ENCODE data around the gene BEND5. TPM values are rescaled to one million over a fixed set of nuclear protein-coding genes. Genes with fewer than 3 reads are reported as not detected.

Gene BEND5
- total RNA-seq, 1 donor from 2014 or later = 10.6 TPM

DNA sequence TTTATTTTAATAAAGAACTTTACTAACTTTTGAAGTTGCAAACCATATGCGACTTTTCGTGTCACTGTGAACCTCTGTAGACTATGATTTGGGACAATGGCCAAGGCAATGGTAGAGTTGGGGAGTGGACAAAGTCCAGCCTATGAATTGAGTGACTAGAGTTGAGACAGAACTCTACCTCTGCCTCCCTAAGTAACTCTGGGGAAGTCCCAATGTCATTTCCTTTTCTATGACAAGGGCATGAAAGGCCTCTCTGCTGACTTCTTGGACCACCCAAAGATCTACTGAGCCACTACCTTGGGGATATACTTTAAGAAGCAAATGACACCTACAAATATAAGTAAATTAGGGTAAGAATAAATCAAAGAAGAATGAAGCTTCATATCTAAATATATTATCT, 19.3 kb downstream of the BEND5 start:
- Mint-ChIP-seq H3K27me3 (no peaks in the 10 kb centered on the region), H3K4me3 (no peak overlapping the region), H3K9me3 (no peaks in the 10 kb centered on the region), H3K36me3 (peaks cover 43% of the 10 kb centered on the region), H3K27ac (no peak overlapping the region), H3K4me1 (ENCODE audit: unreplicated experiment) (peaks cover 9% of the 10 kb centered on the region)
- TF ChIP-seq, protein P1, sequence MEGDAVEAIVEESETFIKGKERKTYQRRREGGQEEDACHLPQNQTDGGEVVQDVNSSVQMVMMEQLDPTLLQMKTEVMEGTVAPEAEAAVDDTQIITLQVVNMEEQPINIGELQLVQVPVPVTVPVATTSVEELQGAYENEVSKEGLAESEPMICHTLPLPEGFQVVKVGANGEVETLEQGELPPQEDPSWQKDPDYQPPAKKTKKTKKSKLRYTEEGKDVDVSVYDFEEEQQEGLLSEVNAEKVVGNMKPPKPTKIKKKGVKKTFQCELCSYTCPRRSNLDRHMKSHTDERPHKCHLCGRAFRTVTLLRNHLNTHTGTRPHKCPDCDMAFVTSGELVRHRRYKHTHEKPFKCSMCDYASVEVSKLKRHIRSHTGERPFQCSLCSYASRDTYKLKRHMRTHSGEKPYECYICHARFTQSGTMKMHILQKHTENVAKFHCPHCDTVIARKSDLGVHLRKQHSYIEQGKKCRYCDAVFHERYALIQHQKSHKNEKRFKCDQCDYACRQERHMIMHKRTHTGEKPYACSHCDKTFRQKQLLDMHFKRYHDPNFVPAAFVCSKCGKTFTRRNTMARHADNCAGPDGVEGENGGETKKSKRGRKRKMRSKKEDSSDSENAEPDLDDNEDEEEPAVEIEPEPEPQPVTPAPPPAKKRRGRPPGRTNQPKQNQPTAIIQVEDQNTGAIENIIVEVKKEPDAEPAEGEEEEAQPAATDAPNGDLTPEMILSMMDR (conservative IDR thresholded peaks at IDR 0.05) = no peak
- DNase-seq (ENCODE audit: extremely low spot score, unreplicated experiment) = no peak

DNA sequence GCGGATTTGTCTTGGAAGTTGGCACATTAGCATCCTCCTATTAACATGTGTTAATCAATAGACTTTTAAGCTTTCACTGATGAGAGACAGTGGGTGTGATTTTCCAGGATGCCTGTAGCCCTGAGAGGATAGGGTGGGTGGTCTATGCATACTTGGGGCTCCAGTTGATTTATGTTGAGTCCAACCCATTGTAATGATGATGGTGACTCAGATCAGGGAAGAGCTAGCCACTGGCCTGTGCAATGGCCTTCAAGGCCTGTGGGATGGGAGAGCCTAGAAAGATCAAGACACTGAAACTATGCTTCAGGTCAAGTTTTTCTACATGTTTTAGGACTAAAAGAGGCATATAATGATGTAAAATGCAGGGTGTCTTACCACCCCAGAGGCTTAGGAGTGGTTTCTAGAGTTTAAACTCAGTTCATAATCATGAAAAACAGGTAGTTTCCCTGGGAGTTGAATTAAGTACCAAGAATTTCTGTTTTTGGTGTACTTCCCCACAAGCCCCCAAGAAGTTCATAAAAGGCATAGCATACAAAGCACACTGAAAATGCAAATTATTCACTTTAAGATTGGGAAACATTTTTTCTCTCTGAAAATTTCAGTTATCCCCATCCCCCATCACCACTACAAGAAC, 19.9 kb downstream of the BEND5 start:
- Mint-ChIP-seq H3K4me3 (no peak overlapping the region), H3K36me3 (peaks cover 46% of the 10 kb centered on the region), H3K27ac (no peak overlapping the region), H3K4me1 (ENCODE audit: unreplicated experiment) (peaks cover 7% of the 10 kb centered on the region), H3K27me3 (no peaks in the 10 kb centered on the region), H3K9me3 (no peaks in the 10 kb centered on the region)
- TF ChIP-seq, protein P1 (conservative IDR thresholded peaks at IDR 0.05) = no peak
- DNase-seq (ENCODE audit: extremely low spot score, unreplicated experiment) = no peak

DNA sequence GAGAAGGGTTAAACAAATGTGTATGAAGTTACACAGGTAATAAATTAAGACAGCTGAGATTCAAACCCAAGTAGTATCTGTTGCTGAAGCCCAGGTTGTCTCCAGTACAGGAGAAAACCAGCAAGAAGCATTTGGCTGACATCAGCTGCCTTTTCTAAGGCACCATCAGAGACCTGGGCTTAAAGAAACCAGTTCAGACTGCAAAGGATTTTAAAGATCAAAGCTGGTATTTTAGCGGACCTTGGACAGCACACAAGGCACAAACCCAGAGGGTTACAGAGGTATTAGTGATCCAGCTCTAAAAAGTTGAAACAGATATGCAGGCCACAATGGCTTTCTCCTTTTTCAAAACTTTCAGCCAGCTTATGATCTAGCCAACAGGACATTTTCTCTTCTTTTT, 23.4 kb downstream of the BEND5 start:
- DNase-seq (ENCODE audit: extremely low spot score, unreplicated experiment) = no peak
- Mint-ChIP-seq H3K27me3 (no peaks in the 10 kb centered on the region), H3K27ac (no peak overlapping the region), H3K9me3 (no peaks in the 10 kb centered on the region), H3K4me1 (ENCODE audit: unreplicated experiment) (peaks cover 4% of the 10 kb centered on the region), H3K36me3 (peaks cover 40% of the 10 kb centered on the region), H3K4me3 (no peak overlapping the region)
- TF ChIP-seq, protein P1 (conservative IDR thresholded peaks at IDR 0.05) = no peak

DNA sequence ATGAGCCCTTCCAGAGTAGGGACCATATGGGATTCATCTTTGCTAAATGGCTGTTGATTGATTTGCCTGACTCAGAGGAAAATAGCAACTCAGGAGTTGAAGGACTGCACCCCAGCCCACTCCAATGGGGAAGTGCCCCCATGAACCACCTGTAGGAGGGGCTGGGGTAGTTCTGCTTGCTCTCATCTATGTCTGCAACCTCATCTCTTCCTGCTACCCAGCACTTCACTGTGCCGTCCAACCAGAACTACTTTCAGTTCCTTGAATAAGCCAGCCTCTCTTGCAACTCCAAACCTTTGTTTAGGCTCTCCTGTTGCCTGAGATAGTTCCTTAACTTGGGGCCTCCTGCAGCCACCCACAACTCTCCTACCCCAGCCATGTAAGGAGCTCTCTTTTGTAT, 26.6 kb downstream of the BEND5 start:
- H3K27ac Mint-ChIP-seq = no peak overlapping the region
- peaks cover 32% of the 10 kb centered on the region for H3K36me3 Mint-ChIP-seq
- no peaks in the 10 kb centered on the region for H3K4me1 Mint-ChIP-seq (ENCODE audit: unreplicated experiment)
- H3K27me3 Mint-ChIP-seq = no peaks in the 10 kb centered on the region
- no peak overlapping the region for H3K4me3 Mint-ChIP-seq
- H3K9me3 Mint-ChIP-seq = no peaks in the 10 kb centered on the region
- DNase-seq (ENCODE audit: extremely low spot score, unreplicated experiment) = no peak
- TF ChIP-seq, protein P1 (conservative IDR thresholded peaks at IDR 0.05) = no peak

DNA sequence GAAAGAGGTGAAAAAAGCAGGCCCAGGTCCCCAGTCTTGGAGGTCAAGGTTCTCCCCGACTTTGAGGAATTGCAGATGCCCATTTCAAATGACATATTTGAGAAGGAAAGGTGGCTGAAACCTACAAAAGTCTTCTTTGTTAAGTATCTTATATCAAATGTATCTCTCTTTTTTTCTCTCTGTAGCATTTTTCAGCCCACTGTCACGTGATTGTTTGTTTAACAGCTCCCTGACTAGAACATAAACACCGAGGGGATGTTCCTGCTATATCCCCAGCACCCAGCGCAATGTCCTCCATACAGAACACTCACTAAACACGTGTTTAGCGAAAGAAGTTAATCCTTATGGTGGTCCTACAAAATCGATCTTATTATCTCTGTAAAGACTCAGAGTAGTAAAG, 27.6 kb downstream of the BEND5 start:
- DNase-seq (ENCODE audit: extremely low spot score, unreplicated experiment) = no peak
- H3K36me3 Mint-ChIP-seq = peaks cover 28% of the 10 kb centered on the region
- TF ChIP-seq, protein P1 (conservative IDR thresholded peaks at IDR 0.05) = no peak
- H3K9me3 Mint-ChIP-seq = no peaks in the 10 kb centered on the region
- H3K4me1 Mint-ChIP-seq (ENCODE audit: unreplicated experiment) = no peaks in the 10 kb centered on the region
- H3K27ac Mint-ChIP-seq = no peak overlapping the region
- H3K4me3 Mint-ChIP-seq = no peak overlapping the region
- no peaks in the 10 kb centered on the region for H3K27me3 Mint-ChIP-seq

DNA sequence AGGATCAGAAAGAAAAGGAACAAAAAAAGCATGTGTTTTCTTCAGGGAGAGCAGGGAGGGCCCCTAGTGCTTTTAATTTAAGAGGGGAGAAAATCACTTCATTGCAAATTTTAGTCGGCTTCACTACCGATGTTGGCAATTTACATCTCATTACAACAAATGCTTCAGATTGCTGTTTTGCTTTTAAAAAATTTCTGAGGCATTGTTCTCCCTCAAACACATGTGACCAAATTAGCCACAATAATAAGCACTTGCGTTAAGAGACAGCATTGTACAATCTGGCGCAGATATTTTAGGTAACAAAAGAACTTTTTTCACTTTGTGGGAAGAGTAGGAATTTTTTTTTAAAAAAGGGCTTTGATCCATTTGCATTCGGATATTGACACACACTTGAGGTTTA, 29.8 kb downstream of the BEND5 start:
- Mint-ChIP-seq H3K36me3 (peaks cover 24% of the 10 kb centered on the region), H3K4me1 (ENCODE audit: unreplicated experiment) (no peaks in the 10 kb centered on the region), H3K27me3 (no peaks in the 10 kb centered on the region), H3K27ac (no peak overlapping the region), H3K4me3 (no peak overlapping the region), H3K9me3 (no peaks in the 10 kb centered on the region)
- no peak for DNase-seq (ENCODE audit: extremely low spot score, unreplicated experiment)
- TF ChIP-seq, protein P1 (conservative IDR thresholded peaks at IDR 0.05) = no peak

Measured in type B pancreatic cell (in vitro differentiated cells).